ENCODE measurements around the gene CD22. TPM values are rescaled to one million over a fixed set of nuclear protein-coding genes. Genes with fewer than 3 reads are reported as not detected.

The CD22 gene
- total and polyA plus RNA-seq, 8 donors, result 2.0 to 5.7 (median 4.0) TPM; not detected in 3

DNA sequence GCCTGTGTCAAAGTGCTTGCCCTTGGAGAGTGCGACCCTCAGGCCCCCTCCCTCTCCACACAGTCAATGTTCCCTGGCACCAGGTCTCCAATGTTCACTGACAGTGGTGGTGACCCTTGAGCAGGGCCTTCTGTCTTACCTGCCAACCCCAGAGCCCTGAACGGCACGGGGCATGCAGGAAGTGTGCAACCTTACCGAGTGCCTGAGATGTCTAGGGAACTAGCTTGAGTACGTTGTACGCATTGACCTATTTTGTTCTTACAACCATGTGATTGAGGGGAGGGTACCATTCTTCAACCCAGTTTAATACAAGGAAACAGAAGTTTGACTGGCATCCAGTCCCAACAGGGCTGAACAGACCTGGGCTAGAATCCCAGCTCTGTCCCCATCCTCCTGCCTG lies 23.8 kb upstream of the CD22 start:
- Histone ChIP-seq H3K4me1 (no peaks in the 10 kb centered on the region), H3K4me3 (no peak overlapping the region), H3K9me3 (no peaks in the 10 kb centered on the region), H3K27ac (no peak overlapping the region), H3K27me3 (peaks cover 0 to 30% (median under 1%) of the 10 kb centered on the region in 3 donors), H3K36me3 (no peaks in the 10 kb centered on the region)
- intact Hi-C loops (cut with DNase I; ENCODE audit: low total_unique reads), result no loop called here
- no peak for DNase-seq
- TF ChIP-seq, protein P1, sequence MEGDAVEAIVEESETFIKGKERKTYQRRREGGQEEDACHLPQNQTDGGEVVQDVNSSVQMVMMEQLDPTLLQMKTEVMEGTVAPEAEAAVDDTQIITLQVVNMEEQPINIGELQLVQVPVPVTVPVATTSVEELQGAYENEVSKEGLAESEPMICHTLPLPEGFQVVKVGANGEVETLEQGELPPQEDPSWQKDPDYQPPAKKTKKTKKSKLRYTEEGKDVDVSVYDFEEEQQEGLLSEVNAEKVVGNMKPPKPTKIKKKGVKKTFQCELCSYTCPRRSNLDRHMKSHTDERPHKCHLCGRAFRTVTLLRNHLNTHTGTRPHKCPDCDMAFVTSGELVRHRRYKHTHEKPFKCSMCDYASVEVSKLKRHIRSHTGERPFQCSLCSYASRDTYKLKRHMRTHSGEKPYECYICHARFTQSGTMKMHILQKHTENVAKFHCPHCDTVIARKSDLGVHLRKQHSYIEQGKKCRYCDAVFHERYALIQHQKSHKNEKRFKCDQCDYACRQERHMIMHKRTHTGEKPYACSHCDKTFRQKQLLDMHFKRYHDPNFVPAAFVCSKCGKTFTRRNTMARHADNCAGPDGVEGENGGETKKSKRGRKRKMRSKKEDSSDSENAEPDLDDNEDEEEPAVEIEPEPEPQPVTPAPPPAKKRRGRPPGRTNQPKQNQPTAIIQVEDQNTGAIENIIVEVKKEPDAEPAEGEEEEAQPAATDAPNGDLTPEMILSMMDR (IDR thresholded peaks at IDR 0.05), result no peak
- TF ChIP-seq EP300 (IDR thresholded peaks at IDR 0.05), result no peak
- no peak for TF ChIP-seq POLR2AphosphoS5 (IDR thresholded peaks at IDR 0.05)
- TF ChIP-seq POLR2A (IDR thresholded peaks at IDR 0.05), result no peak
- WGBS, 5 donors, result 74 to 86% (median 84%) methylated on average over 5 to 6 of the region's 6 CpGs

DNA sequence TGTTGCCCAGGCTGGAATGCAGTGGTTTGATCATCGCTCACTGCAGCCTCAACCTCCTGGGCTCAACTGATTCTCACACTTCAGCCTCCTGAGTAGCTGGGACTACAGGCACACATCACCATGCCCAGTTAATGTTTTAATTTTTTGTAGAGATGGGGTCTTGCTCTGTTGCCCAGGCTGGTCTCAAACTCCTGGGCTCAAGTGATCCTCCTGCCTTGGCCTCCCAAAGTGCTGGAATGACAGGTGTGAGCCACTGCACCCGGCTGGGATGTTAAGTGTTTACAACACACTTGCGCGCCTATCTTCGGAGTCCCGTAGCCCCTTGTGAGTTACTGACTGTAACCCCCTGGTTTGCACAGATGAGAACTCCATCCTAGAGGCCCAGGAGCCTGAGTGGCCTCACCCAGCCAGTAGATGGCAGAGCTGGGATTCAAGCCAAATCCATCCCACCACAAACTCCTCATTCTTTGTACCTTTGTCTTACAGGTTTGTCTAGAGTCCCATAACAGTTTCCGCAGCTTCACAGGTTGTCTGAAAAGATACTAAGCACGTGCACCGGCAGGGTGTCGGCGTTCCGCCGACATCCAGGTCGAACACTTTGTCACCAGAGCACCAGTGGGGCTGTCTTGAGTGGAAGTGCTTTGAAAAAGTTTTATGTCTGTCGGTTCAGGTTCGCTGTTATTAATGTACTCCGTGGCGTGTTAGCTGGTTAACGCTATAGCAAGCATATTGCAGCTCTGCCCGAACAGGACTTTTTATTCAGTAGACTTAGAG lies 22.3 kb upstream of the CD22 start:
- no peak for DNase-seq
- Histone ChIP-seq H3K4me1 (no peaks in the 10 kb centered on the region), H3K4me3 (no peak overlapping the region), H3K36me3 (no peaks in the 10 kb centered on the region), H3K27ac (no peak overlapping the region), H3K9me3 (no peaks in the 10 kb centered on the region), H3K27me3 (peaks cover 0 to 31% (median 0%) of the 10 kb centered on the region in 3 donors)
- WGBS, 5 donors, result 77 to 86% (median 83%) methylated on average over 15 to 20 of the region's 20 CpGs
- intact Hi-C loops (cut with DNase I; ENCODE audit: low total_unique reads), result no loop called here
- TF ChIP-seq, protein P1 (IDR thresholded peaks at IDR 0.05), result no peak
- no peak for TF ChIP-seq EP300 (IDR thresholded peaks at IDR 0.05)
- TF ChIP-seq POLR2A (IDR thresholded peaks at IDR 0.05), result no peak
- TF ChIP-seq POLR2AphosphoS5 (IDR thresholded peaks at IDR 0.05), result no peak

DNA sequence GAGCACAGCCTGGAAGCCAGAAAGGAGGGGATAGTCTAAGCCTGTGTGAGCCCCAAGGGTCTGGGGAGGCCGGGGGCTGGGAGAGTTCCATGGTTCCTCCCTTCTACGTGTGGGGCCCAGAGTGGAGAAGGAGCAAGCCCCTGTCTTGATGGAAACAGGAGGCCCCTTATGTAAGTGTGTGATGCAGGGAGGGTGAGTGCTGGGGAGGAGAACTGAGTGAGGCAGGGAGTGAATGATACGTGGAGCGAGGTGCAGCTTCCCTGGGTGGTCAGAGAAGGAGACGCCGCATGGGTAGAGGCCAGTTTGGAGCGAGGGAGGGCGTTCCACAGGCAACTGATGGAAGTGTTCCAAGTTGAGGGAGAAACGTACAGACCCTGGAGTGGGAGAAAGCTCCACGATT lies 21.1 kb upstream of the CD22 start:
- no peak overlapping the region for H3K4me3 ChIP-seq
- H3K36me3 ChIP-seq, result no peaks in the 10 kb centered on the region
- intact Hi-C loops (cut with DNase I; ENCODE audit: low total_unique reads), result no loop called here
- H3K27me3 ChIP-seq, result peaks cover 0 to 24% (median 0%) of the 10 kb centered on the region in 3 donors
- WGBS, 5 donors, result 65 to 83% (median 79%) methylated on average over 10 of the region's 10 CpGs
- TF ChIP-seq EP300 (IDR thresholded peaks at IDR 0.05) (no peak), POLR2A (IDR thresholded peaks at IDR 0.05) (no peak), POLR2AphosphoS5 (IDR thresholded peaks at IDR 0.05) (no peak)
- TF ChIP-seq, protein P1 (IDR thresholded peaks at IDR 0.05), result no peak
- H3K27ac ChIP-seq, result no peak overlapping the region
- no peaks in the 10 kb centered on the region for H3K4me1 ChIP-seq
- DNase-seq, result no peak
- no peaks in the 10 kb centered on the region for H3K9me3 ChIP-seq

DNA sequence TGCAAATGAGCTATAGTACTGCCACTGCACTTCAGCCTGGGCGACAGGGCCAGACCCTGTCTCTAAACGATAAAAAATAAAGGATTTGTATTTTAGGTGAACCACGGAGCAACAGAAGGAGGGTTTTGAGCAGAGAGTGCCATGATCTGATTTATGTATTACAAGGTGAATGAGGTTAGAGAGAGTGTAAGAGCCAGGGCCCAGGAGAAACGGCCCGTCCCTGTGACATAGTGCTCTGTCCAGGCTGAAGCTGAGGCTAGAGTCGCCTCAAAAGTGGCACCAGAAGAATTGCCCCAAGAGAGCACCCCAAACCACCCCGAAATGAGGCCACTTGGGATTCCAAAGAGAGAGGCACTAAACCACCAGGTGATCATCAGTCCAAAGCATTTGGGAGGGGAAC lies 20.1 kb upstream of the CD22 start:
- no peak overlapping the region for H3K27ac ChIP-seq

More for the DNA sequence above, 20.1 kb upstream of the CD22 start:
- Histone ChIP-seq H3K36me3 (no peaks in the 10 kb centered on the region), H3K4me1 (no peaks in the 10 kb centered on the region), H3K4me3 (no peak overlapping the region), H3K27me3 (peaks cover 0 to 23% (median 0%) of the 10 kb centered on the region in 3 donors), H3K9me3 (no peaks in the 10 kb centered on the region)
- no peak for TF ChIP-seq POLR2A (IDR thresholded peaks at IDR 0.05)
- no peak for TF ChIP-seq EP300 (IDR thresholded peaks at IDR 0.05)
- TF ChIP-seq POLR2AphosphoS5 (IDR thresholded peaks at IDR 0.05), result no peak
- TF ChIP-seq, protein P1 (IDR thresholded peaks at IDR 0.05), result no peak
- DNase-seq, result no peak
- intact Hi-C loops (cut with DNase I; ENCODE audit: low total_unique reads), result no loop called here
- WGBS, 5 donors, result 63 to 82% (median 76%) methylated on average over 7 of the region's 7 CpGs
